GM23338 (cell line): ENCODE results near the gene GNG7. TPM values are rescaled to one million over a fixed set of nuclear protein-coding genes. Genes with fewer than 3 reads are reported as not detected.

Experiments
- ATAC-seq: fragments of 200-7000 bp; cut with Tn5 transposase; 3 replicates; pipeline ENCODE4 v1.9.1; 2020
- DNase-seq: peaks from one replicate; pipeline ENCODE4 v3.0.0-alpha.2; 2015; ENCODE audit warnings: low spot score
- H2AFZ ChIP-seq: fragments of 200-600 bp; sonication (generic); 2 replicates; pipeline ENCODE4 v1.8.0; 2016; ENCODE audit warnings: antibody characterized with exemption, mild to moderate bottlenecking, moderate library complexity
- H3F3A ChIP-seq: fragments of 200-600 bp; sonication (generic); replicated peaks from 2 replicates; pipeline ENCODE4 v1.8.0; 2017; ENCODE audit warnings: antibody characterized with exemption, mixed run types, low read depth
- H3K27ac ChIP-seq: fragments of 200-600 bp; sonication (generic); 2 replicates; pipeline ENCODE4 v1.6.1; 2016; ENCODE audit warnings: low read depth
- H3K27me3 ChIP-seq: fragments of 200-600 bp; sonication (generic); 2 replicates; pipeline ENCODE4 v1.8.0; 2016; ENCODE audit warnings: mild to moderate bottlenecking, mixed run types, moderate library complexity; ENCODE audit not compliant: insufficient read depth
- H3K36me3 ChIP-seq: fragments of 200-600 bp; sonication (generic); 2 replicates; pipeline ENCODE4 v1.8.0; 2016; ENCODE audit warnings: mild to moderate bottlenecking; ENCODE audit not compliant: insufficient read depth
- H3K4me1 ChIP-seq: fragments of 200-600 bp; sonication (generic); 2 replicates; pipeline ENCODE4 v1.8.0; 2016; ENCODE audit warnings: mild to moderate bottlenecking, moderate library complexity; ENCODE audit not compliant: insufficient read depth
- H3K4me2 ChIP-seq: fragments of 200-600 bp; sonication (generic); 2 replicates; pipeline ENCODE4 v1.7.1; 2017; ENCODE audit warnings: mixed run types
- H3K4me3 ChIP-seq: fragments of 200-600 bp; sonication (generic); 2 replicates; pipeline ENCODE4 v1.6.1; 2016; ENCODE audit warnings: mixed run types
- H3K79me2 ChIP-seq: fragments of 200-600 bp; sonication (generic); replicated peaks from 2 replicates; pipeline ENCODE4 v1.8.0; 2017; ENCODE audit warnings: mild to moderate bottlenecking; ENCODE audit not compliant: insufficient read depth
- H3K9me2 ChIP-seq: fragments of 200-600 bp; sonication (generic); 2 replicates; pipeline ENCODE4 v1.8.0; 2017; ENCODE audit not compliant: insufficient read depth
- H4K20me1 ChIP-seq: fragments of 200-600 bp; sonication (generic); replicated peaks from 2 replicates; pipeline ENCODE4 v1.8.0; 2017; ENCODE audit warnings: mild to moderate bottlenecking; ENCODE audit not compliant: insufficient read depth
- H3K27ac Mint-ChIP-seq: 2 replicates; pipeline ENCODE4 v1.8.0; 2020; ENCODE audit warnings: inconsistent platforms, mild to moderate bottlenecking, moderate library complexity, mixed read lengths
- H3K27me3 Mint-ChIP-seq: 3 replicates; pipeline ENCODE4 v1.8.0; 2022; ENCODE audit warnings: low read depth, mild to moderate bottlenecking, moderate library complexity, mixed read lengths, inconsistent platforms; ENCODE audit not compliant: insufficient read depth, poor library complexity
- H3K36me3 Mint-ChIP-seq: 3 replicates; pipeline ENCODE4 v1.8.0; 2021; ENCODE audit warnings: low read depth, mild to moderate bottlenecking, inconsistent platforms, moderate library complexity, mixed read lengths
- H3K4me1 Mint-ChIP-seq: 3 replicates; pipeline ENCODE4 v1.8.0; 2020; ENCODE audit warnings: mild to moderate bottlenecking, inconsistent platforms, mixed read lengths
- H3K4me3 Mint-ChIP-seq: 3 replicates; pipeline ENCODE4 v1.8.0; 2021; ENCODE audit warnings: moderate library complexity, mild to moderate bottlenecking, inconsistent platforms, mixed read lengths
- H3K9me3 Mint-ChIP-seq: 3 replicates; pipeline ENCODE4 v1.8.0; 2020; ENCODE audit warnings: moderate library complexity, mild to moderate bottlenecking, inconsistent platforms, mixed read lengths
- CREB1 ChIP-seq: fragments of 250-450 bp; sonication (Bioruptor Pico); IDR thresholded peaks from 2 replicates; pipeline ENCODE4 v1.5.0; 2020; ENCODE audit warnings: low read depth, mild to moderate bottlenecking, moderate library complexity
- EZH2 ChIP-seq: fragments of 200-600 bp; sonication (generic); IDR thresholded peaks from one replicate; pipeline ENCODE4 v1.8.0; 2017; ENCODE audit warnings: antibody characterized with exemption, mild to moderate bottlenecking, low read depth; ENCODE audit not compliant: unreplicated experiment
- EZH2phosphoT487 ChIP-seq: fragments of 200-600 bp; sonication (generic); IDR thresholded peaks from one replicate; pipeline ENCODE4 v1.8.1; 2018; ENCODE audit warnings: antibody characterized with exemption; ENCODE audit not compliant: unreplicated experiment
- JUNB ChIP-seq: IDR thresholded peaks from one replicate; pipeline ENCODE4 v1.6.1; 2016; ENCODE audit warnings: antibody characterized with exemption; ENCODE audit not compliant: unreplicated experiment
- NANOG ChIP-seq: IDR thresholded peaks from 2 replicates; pipeline ENCODE4 v1.6.1; 2016; ENCODE audit warnings: antibody characterized with exemption, borderline replicate concordance
- POLR2AphosphoS5 ChIP-seq: IDR thresholded peaks from 2 replicates; pipeline ENCODE4 v1.6.1; 2016; ENCODE audit warnings: antibody characterized with exemption, low read depth
- STAT1 ChIP-seq: IDR thresholded peaks from one replicate; pipeline ENCODE4 v1.6.1; 2016; ENCODE audit warnings: antibody characterized with exemption; ENCODE audit not compliant: unreplicated experiment
- ZNF114 ChIP-seq: fragments of 250-450 bp; sonication (Bioruptor Pico); IDR thresholded peaks from 2 replicates; pipeline ENCODE4 v1.5.0; 2020; ENCODE audit warnings: mild to moderate bottlenecking, moderate library complexity
- ZNF331 ChIP-seq: fragments of 250-450 bp; sonication (Bioruptor Pico); IDR thresholded peaks from 2 replicates; pipeline ENCODE4 v1.5.0; 2020; ENCODE audit warnings: low read depth, mild to moderate bottlenecking, moderate library complexity
- polyA plus RNA-seq: library from polyadenylated mRNA; unstranded; fragments of >200 nt; fragmentation: Nextera tagmentation; extraction: Ambion mirVana; gene quantifications from 2 replicates; pipeline ENCODE4 v1.2.1, GENCODE V29; 2016
- total RNA-seq: library from RNA; depleted of rRNA; stranded (reverse); fragments of >200 nt; shearing (Covaris generic); gene quantifications from 2 replicates; pipeline ENCODE4 v1.2.3, GENCODE V29; 2014
- TF ChIP-seq, protein P1 (sequence below): IDR thresholded peaks from 2 replicates; pipeline ENCODE4 v1.6.1; 2016; ENCODE audit warnings: antibody characterized with exemption
- TF ChIP-seq, protein P2 (sequence below): IDR thresholded peaks from one replicate; pipeline ENCODE4 v1.6.1; 2018; ENCODE audit warnings: antibody characterized with exemption; ENCODE audit not compliant: unreplicated experiment
- TF ChIP-seq, protein P3 (sequence below), 2 experiments: fragments of 200-600 bp in 1 of 2; sonication (generic) in 1 of 2; conservative IDR thresholded peaks; 2 replicates each; pipeline versions ENCODE4 v1.5.1 to v1.6.1; 2016 to 2017; ENCODE audit warnings: antibody characterized with exemption in 2 of 2, low read depth in 2 of 2, mild to moderate bottlenecking in 2 of 2, moderate library complexity in 1 of 2

The GNG7 gene
- total and polyA plus RNA-seq, 2 experiments from 2014 or later: 5.1 to 5.4 TPM

GRCh38 chr19:2627855-2628254, 74.6 kb downstream of the GNG7 start:
- ATAC-seq: no peak
- no peaks in the 10 kb centered on the region for H3K4me1 ChIP-seq
- Mint-ChIP-seq H3K4me3 (no peak overlapping the region), H3K9me3 (peaks cover 24% of the 10 kb centered on the region), H3K36me3 (peaks cover 20% of the 10 kb centered on the region; the same call in 2 of the 3 replicates), H3K27ac (no peak overlapping the region), H3K27me3 (peaks cover 7% of the 10 kb centered on the region), H3K4me1 (no peaks in the 10 kb centered on the region)
- no peak overlapping the region for H3K4me2 ChIP-seq
- DNase-seq: no peak
- H3F3A ChIP-seq: no peaks in the 10 kb centered on the region
- TF ChIP-seq EZH2phosphoT487 (no peak), JUNB (no peak), STAT1 (no peak)
- TF ChIP-seq, protein P1, sequence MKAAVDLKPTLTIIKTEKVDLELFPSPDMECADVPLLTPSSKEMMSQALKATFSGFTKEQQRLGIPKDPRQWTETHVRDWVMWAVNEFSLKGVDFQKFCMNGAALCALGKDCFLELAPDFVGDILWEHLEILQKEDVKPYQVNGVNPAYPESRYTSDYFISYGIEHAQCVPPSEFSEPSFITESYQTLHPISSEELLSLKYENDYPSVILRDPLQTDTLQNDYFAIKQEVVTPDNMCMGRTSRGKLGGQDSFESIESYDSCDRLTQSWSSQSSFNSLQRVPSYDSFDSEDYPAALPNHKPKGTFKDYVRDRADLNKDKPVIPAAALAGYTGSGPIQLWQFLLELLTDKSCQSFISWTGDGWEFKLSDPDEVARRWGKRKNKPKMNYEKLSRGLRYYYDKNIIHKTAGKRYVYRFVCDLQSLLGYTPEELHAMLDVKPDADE: no peak
- H2AFZ ChIP-seq: no peak overlapping the region
- no peaks in the 10 kb centered on the region for H3K79me2 ChIP-seq
- no peaks in the 10 kb centered on the region for H3K36me3 ChIP-seq
- no peak overlapping the region for H3K4me3 ChIP-seq
- no peaks in the 10 kb centered on the region for H4K20me1 ChIP-seq
- no peaks in the 10 kb centered on the region for H3K9me2 ChIP-seq
- no peaks in the 10 kb centered on the region for H3K27me3 ChIP-seq
- no peak overlapping the region for H3K27ac ChIP-seq

DNA sequence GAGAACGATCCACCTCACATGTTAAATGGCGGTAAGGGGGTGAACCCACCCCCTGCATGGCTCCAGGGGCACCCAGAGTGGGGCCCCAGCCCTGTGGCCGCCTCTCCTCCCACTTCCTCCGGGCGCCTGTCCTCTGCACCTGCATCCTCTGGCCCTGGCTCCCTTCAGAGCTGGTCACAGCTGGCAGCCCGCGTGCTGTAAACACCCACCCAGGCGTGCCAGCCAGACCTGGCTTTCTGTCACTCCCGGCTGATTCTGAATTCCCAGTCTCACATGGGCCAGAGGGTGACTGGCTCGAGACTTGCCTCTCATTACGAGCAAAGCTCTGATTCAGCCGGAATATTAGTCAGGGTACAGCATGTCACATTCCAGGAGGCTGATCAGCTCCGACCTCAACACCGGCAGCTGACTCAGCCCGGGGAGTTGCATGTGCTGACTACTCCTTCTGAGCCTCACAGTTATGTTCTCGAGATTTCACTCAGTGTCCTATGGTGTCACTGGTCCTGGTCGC, 75.1 kb downstream of the GNG7 start:
- H3K9me2 ChIP-seq: no peaks in the 10 kb centered on the region
- no peak overlapping the region for H2AFZ ChIP-seq
- no peaks in the 10 kb centered on the region for H3K4me1 ChIP-seq
- H3K79me2 ChIP-seq: no peaks in the 10 kb centered on the region
- H3K27me3 ChIP-seq: no peaks in the 10 kb centered on the region
- no peak overlapping the region for H3K27ac ChIP-seq
- no peak for ATAC-seq
- Mint-ChIP-seq H3K27me3 (peaks cover 7% of the 10 kb centered on the region), H3K4me3 (no peak overlapping the region), H3K4me1 (no peaks in the 10 kb centered on the region), H3K27ac (no peak overlapping the region), H3K36me3 (peaks cover 20% of the 10 kb centered on the region; the same call in 2 of the 3 replicates), H3K9me3 (peaks cover 24% of the 10 kb centered on the region)
- no peaks in the 10 kb centered on the region for H4K20me1 ChIP-seq
- no peaks in the 10 kb centered on the region for H3F3A ChIP-seq
- DNase-seq: no peak
- H3K36me3 ChIP-seq: no peaks in the 10 kb centered on the region
- no peak overlapping the region for H3K4me3 ChIP-seq
- no peak overlapping the region for H3K4me2 ChIP-seq
- TF ChIP-seq ZNF331 (no peak), POLR2AphosphoS5 (no peak), NANOG (no peak), STAT1 (no peak), CREB1 (CRISPR knock-in tag) (no peak), EZH2 (no peak), ZNF114 (no peak)
- TF ChIP-seq, protein P2, sequence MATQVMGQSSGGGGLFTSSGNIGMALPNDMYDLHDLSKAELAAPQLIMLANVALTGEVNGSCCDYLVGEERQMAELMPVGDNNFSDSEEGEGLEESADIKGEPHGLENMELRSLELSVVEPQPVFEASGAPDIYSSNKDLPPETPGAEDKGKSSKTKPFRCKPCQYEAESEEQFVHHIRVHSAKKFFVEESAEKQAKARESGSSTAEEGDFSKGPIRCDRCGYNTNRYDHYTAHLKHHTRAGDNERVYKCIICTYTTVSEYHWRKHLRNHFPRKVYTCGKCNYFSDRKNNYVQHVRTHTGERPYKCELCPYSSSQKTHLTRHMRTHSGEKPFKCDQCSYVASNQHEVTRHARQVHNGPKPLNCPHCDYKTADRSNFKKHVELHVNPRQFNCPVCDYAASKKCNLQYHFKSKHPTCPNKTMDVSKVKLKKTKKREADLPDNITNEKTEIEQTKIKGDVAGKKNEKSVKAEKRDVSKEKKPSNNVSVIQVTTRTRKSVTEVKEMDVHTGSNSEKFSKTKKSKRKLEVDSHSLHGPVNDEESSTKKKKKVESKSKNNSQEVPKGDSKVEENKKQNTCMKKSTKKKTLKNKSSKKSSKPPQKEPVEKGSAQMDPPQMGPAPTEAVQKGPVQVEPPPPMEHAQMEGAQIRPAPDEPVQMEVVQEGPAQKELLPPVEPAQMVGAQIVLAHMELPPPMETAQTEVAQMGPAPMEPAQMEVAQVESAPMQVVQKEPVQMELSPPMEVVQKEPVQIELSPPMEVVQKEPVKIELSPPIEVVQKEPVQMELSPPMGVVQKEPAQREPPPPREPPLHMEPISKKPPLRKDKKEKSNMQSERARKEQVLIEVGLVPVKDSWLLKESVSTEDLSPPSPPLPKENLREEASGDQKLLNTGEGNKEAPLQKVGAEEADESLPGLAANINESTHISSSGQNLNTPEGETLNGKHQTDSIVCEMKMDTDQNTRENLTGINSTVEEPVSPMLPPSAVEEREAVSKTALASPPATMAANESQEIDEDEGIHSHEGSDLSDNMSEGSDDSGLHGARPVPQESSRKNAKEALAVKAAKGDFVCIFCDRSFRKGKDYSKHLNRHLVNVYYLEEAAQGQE: no peak
- TF ChIP-seq, protein P3, sequence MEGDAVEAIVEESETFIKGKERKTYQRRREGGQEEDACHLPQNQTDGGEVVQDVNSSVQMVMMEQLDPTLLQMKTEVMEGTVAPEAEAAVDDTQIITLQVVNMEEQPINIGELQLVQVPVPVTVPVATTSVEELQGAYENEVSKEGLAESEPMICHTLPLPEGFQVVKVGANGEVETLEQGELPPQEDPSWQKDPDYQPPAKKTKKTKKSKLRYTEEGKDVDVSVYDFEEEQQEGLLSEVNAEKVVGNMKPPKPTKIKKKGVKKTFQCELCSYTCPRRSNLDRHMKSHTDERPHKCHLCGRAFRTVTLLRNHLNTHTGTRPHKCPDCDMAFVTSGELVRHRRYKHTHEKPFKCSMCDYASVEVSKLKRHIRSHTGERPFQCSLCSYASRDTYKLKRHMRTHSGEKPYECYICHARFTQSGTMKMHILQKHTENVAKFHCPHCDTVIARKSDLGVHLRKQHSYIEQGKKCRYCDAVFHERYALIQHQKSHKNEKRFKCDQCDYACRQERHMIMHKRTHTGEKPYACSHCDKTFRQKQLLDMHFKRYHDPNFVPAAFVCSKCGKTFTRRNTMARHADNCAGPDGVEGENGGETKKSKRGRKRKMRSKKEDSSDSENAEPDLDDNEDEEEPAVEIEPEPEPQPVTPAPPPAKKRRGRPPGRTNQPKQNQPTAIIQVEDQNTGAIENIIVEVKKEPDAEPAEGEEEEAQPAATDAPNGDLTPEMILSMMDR (conservative IDR thresholded peaks at IDR 0.05; ENCODE audit: low read depth in 2 of 2): no peak
